ENCODE measurements around the gene SCD5. TPM values are rescaled to one million over a fixed set of nuclear protein-coding genes. Genes with fewer than 3 reads are reported as not detected.
A peak's percentile ranks its signal among the peaks of the same experiment; 100 is the strongest.

The SCD5 gene
- total RNA-seq, 4 donors from 2014 or later, result 0.70 to 5.0 (median 3.0) TPM

- Histone ChIP-seq H3K4me1 (peaks cover 0 to 10% (median 6%) of the 10 kb centered on the region in 4 donors), H3K4me3 (no peak overlapping the region), H3K36me3 (no peaks in the 10 kb centered on the region), H3K9me3 (no peaks in the 10 kb centered on the region), H3K27ac (no peak overlapping the region), H3K27me3 (no peaks in the 10 kb centered on the region)
- no peak for TF ChIP-seq POLR2A (IDR thresholded peaks at IDR 0.05)
- TF ChIP-seq, protein P1, sequence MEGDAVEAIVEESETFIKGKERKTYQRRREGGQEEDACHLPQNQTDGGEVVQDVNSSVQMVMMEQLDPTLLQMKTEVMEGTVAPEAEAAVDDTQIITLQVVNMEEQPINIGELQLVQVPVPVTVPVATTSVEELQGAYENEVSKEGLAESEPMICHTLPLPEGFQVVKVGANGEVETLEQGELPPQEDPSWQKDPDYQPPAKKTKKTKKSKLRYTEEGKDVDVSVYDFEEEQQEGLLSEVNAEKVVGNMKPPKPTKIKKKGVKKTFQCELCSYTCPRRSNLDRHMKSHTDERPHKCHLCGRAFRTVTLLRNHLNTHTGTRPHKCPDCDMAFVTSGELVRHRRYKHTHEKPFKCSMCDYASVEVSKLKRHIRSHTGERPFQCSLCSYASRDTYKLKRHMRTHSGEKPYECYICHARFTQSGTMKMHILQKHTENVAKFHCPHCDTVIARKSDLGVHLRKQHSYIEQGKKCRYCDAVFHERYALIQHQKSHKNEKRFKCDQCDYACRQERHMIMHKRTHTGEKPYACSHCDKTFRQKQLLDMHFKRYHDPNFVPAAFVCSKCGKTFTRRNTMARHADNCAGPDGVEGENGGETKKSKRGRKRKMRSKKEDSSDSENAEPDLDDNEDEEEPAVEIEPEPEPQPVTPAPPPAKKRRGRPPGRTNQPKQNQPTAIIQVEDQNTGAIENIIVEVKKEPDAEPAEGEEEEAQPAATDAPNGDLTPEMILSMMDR (IDR thresholded peaks at IDR 0.05), result peak in 4 of 6 experiments; percentile 12 to 42 (median 40)
- DNase-seq, result no peak
Measured at GRCh38 chr4:82801910-82802521, 3.4 kb upstream of the SCD5 start.

- H3K27ac ChIP-seq, result peak overlapping the region in 2 of 4 donors; percentile 5 to 70
- no peaks in the 10 kb centered on the region for H3K27me3 ChIP-seq
- no peak for TF ChIP-seq POLR2A (IDR thresholded peaks at IDR 0.05)
- TF ChIP-seq, protein P1 (IDR thresholded peaks at IDR 0.05), result no peak
- no peaks in the 10 kb centered on the region for H3K36me3 ChIP-seq
- H3K9me3 ChIP-seq, result no peaks in the 10 kb centered on the region
- DNase-seq, result no peak
- peak overlapping the region; percentile 50 to 84 (median 64) for H3K4me3 ChIP-seq
- H3K4me1 ChIP-seq, result peaks cover 0 to 12% (median 6%) of the 10 kb centered on the region in 4 donors
Measured at GRCh38 chr4:82799006-82799881, 648 bp upstream of the SCD5 start.

DNA sequence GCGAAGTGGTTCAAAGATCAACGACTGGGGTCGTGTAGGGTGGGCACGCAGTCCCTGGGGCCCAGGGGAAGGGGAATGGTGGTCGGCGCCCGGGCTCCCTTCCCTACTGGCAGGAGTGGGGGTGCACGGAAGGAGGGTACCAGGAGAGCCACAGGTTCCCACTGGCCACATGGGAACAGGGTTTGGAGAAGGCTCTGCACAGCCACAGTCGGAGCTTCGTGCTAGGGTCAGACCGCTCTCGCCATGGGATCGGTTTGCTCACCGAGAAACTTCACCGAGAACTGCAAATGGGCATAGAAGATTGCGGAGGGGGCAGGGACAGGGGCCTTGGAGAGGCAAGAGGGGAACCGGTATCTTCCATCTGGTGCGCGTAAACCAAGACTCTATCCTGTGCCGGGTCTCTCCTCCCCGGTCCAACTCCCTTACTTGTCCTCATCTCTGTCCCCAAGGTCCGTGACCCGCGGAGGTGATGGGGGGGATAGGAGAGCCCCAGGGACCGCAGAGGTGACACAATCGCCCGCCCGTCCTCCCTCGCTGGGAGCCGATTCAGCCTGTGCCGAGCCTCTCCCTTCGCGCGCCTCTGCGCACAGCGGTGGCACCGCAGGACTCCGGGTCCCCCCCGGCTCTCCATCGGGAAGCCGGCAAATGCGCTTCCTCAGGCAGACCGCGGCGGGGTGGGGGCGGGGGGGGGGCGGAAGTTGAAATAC, 1.0 kb downstream of the SCD5 start:
- Histone ChIP-seq H3K27me3 (no peaks in the 10 kb centered on the region), H3K9me3 (no peaks in the 10 kb centered on the region), H3K4me1 (peaks cover 0 to 12% (median 6%) of the 10 kb centered on the region in 4 donors), H3K4me3 (peak overlapping the region; percentile 50 to 84 (median 64)), H3K36me3 (no peaks in the 10 kb centered on the region), H3K27ac (no peak overlapping the region)
- DNase-seq, result peak in 1 of 3 donors; percentile 56
- no peak for TF ChIP-seq POLR2A (IDR thresholded peaks at IDR 0.05)
- TF ChIP-seq, protein P1 (IDR thresholded peaks at IDR 0.05), result no peak

GRCh38 chr4:82797040-82797404, 1.6 kb downstream of the SCD5 start:
- H3K27ac ChIP-seq, result no peak overlapping the region
- H3K27me3 ChIP-seq, result no peaks in the 10 kb centered on the region
- H3K4me3 ChIP-seq, result peak overlapping the region in 2 of 4 donors; percentile 69 to 84
- H3K36me3 ChIP-seq, result no peaks in the 10 kb centered on the region
- no peak for DNase-seq
- peaks cover 0 to 12% (median 6%) of the 10 kb centered on the region in 4 donors for H3K4me1 ChIP-seq
- no peaks in the 10 kb centered on the region for H3K9me3 ChIP-seq
- TF ChIP-seq POLR2A (IDR thresholded peaks at IDR 0.05), result no peak
- TF ChIP-seq, protein P1 (IDR thresholded peaks at IDR 0.05), result no peak

- Histone ChIP-seq H3K4me3 (no peak overlapping the region), H3K9me3 (no peaks in the 10 kb centered on the region), H3K27me3 (no peaks in the 10 kb centered on the region), H3K27ac (no peak overlapping the region), H3K4me1 (peaks cover 0 to 12% (median 3%) of the 10 kb centered on the region in 4 donors), H3K36me3 (no peaks in the 10 kb centered on the region)
- no peak for DNase-seq
- no peak for TF ChIP-seq POLR2A (IDR thresholded peaks at IDR 0.05)
Measured at GRCh38 chr4:82792912-82793649, 5.5 kb downstream of the SCD5 start.

All from Peyer's patch (tissue), 4 donors.